ENCODE data around the gene PEMT.

Gene PEMT

GRCh38 chr17:17507465-17508011, 84.0 kb downstream of the PEMT start:
- H3K27ac ChIP-seq, result no peak overlapping the region
- no peak for TF ChIP-seq CTCF (IDR thresholded peaks at IDR 0.05)
- no peak for TF ChIP-seq ZFX (IDR thresholded peaks at IDR 0.05; ENCODE audit: borderline replicate concordance)

GRCh38 chr17:17506893-17507464, 84.5 kb downstream of the PEMT start:
- TF ChIP-seq CTCF (IDR thresholded peaks at IDR 0.05), result no peak
- no peak for TF ChIP-seq ZFX (IDR thresholded peaks at IDR 0.05; ENCODE audit: borderline replicate concordance)
- H3K27ac ChIP-seq, result no peak overlapping the region

GRCh38 chr17:17506181-17506741, 85.2 kb downstream of the PEMT start:
- TF ChIP-seq CTCF (IDR thresholded peaks at IDR 0.05) (no peak), ZFX (IDR thresholded peaks at IDR 0.05; ENCODE audit: borderline replicate concordance) (no peak)
- H3K27ac ChIP-seq, result no peak overlapping the region

GRCh38 chr17:17505610-17506171, 85.8 kb downstream of the PEMT start:
- TF ChIP-seq ZFX (IDR thresholded peaks at IDR 0.05; ENCODE audit: borderline replicate concordance), result no peak
- TF ChIP-seq CTCF (IDR thresholded peaks at IDR 0.05), result no peak

GRCh38 chr17:17505151-17505550, 86.4 kb downstream of the PEMT start:
- TF ChIP-seq ZFX (IDR thresholded peaks at IDR 0.05; ENCODE audit: borderline replicate concordance), result no peak
- TF ChIP-seq CTCF (IDR thresholded peaks at IDR 0.05), result no peak
- H3K27ac ChIP-seq, result no peak overlapping the region

More at GRCh38 chr17:17505610-17506171, 85.8 kb downstream of the PEMT start:
- H3K27ac ChIP-seq, result no peak overlapping the region

GRCh38 chr17:17504341-17505140, 87.0 kb downstream of the PEMT start:
- TF ChIP-seq ZFX (IDR thresholded peaks at IDR 0.05; ENCODE audit: borderline replicate concordance) (no peak), CTCF (IDR thresholded peaks at IDR 0.05) (no peak)
- H3K27ac ChIP-seq, result no peak overlapping the region
